Ovary (tissue), 3 donors: ENCODE results near the gene CLSTN1.

Source experiments
- POLR2A ChIP-seq: fragments of 450-650 bp; IDR thresholded peaks from one replicate; pipeline ENCODE4 v1.6.1; 2017; ENCODE audit warnings: antibody characterized with exemption, mild to moderate bottlenecking, moderate library complexity
- TF ChIP-seq, protein P1 (sequence below), 3 donors: fragments of 450-650 bp in 2 of 3; fragments of 200-600 bp in 1 of 3; IDR thresholded peaks; one replicate each; pipeline versions ENCODE4 v1.5.1 to v1.8.0; 2016 to 2022; ENCODE audit warnings: antibody characterized with exemption in 3 of 3, mild to moderate bottlenecking in 1 of 3
- donor health status: DM: no; HTN: no; CAD: no.

DNA sequence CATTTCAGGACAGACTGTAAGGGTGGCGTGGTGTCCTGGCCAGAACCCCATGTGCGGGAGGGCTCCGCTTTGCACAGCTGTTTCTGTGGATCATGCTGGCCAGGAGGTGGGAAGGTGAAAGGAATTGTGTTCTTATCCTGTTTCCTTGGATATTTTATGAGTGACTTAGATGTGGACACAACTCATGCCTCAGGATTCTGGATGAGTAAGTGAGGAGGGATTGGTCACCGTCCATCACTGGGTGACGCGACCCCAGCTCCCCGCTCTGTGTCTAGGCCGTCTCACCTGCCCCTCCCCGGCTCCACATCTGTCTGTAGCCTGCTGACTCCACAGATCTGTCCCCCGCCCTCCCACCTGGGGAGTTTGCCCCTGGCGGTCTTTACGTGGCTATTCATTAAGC lies 123.4 kb downstream of the CLSTN1 start:
- TF ChIP-seq, protein P1, sequence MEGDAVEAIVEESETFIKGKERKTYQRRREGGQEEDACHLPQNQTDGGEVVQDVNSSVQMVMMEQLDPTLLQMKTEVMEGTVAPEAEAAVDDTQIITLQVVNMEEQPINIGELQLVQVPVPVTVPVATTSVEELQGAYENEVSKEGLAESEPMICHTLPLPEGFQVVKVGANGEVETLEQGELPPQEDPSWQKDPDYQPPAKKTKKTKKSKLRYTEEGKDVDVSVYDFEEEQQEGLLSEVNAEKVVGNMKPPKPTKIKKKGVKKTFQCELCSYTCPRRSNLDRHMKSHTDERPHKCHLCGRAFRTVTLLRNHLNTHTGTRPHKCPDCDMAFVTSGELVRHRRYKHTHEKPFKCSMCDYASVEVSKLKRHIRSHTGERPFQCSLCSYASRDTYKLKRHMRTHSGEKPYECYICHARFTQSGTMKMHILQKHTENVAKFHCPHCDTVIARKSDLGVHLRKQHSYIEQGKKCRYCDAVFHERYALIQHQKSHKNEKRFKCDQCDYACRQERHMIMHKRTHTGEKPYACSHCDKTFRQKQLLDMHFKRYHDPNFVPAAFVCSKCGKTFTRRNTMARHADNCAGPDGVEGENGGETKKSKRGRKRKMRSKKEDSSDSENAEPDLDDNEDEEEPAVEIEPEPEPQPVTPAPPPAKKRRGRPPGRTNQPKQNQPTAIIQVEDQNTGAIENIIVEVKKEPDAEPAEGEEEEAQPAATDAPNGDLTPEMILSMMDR (IDR thresholded peaks at IDR 0.05): no peak
- no peak for TF ChIP-seq POLR2A
